Stimulated activated CD8-positive, alpha-beta memory T cell treated with anti-CD3 and anti-CD28 coated beads, Interleukin-12 subunit alpha, Interleukin-12 subunit beta, amount 100 ng/mL, for 24 hours (primary cell): ENCODE results near the gene IRF2BP1.

Experiments
- DNase-seq: peaks from one replicate; pipeline ENCODE4 v3.0.0-alpha.2; 2020; ENCODE audit errors: extremely low read depth

Gene IRF2BP1

GRCh38 chr19:45885556-45886426 lies at the start of gene IRF2BP1:
Gene IRF2BP1 (minus strand): TSS chr19:45886141. CDS start chr19:45885774, 367 bp downstream.
- DNase-seq: peak; percentile 53

GRCh38 chr19:45935267-45935666 lies 49.3 kb upstream of the IRF2BP1 start:
- no peak for DNase-seq

GRCh38 chr19:45934551-45935230 lies 48.8 kb upstream of the IRF2BP1 start:
- no peak for DNase-seq

GRCh38 chr19:45933759-45934158 lies 47.8 kb upstream of the IRF2BP1 start:
- no peak for DNase-seq

GRCh38 chr19:45931055-45931454 lies 45.1 kb upstream of the IRF2BP1 start:
- DNase-seq: no peak

GRCh38 chr19:45929247-45929646 lies 43.3 kb upstream of the IRF2BP1 start:
- DNase-seq: no peak

GRCh38 chr19:45927565-45928261 lies 41.8 kb upstream of the IRF2BP1 start:
- peak; percentile 61 for DNase-seq

- no peak for DNase-seq
These were observed 39.0 kb upstream of the IRF2BP1 start for GRCh38 chr19:45924891-45925447.

GRCh38 chr19:45922281-45922680 lies 36.3 kb upstream of the IRF2BP1 start:
- no peak for DNase-seq

- no peak for DNase-seq
These were observed 34.5 kb upstream of the IRF2BP1 start for GRCh38 chr19:45920458-45920857.

- DNase-seq: no peak
These were observed 33.7 kb upstream of the IRF2BP1 start for GRCh38 chr19:45919678-45920077.

- no peak for DNase-seq
These were observed 32.8 kb upstream of the IRF2BP1 start for GRCh38 chr19:45918721-45919120.

- no peak for DNase-seq
These were observed 31.6 kb upstream of the IRF2BP1 start for GRCh38 chr19:45917421-45918091.

- no peak for DNase-seq
These were observed 28.2 kb upstream of the IRF2BP1 start, which contains the start of gene NANOS2 for GRCh38 chr19:45913874-45914830. Gene NANOS2 (minus strand): TSS chr19:45914778. CDS start chr19:45914693, 85 bp downstream.

GRCh38 chr19:45911291-45911690 lies 25.4 kb upstream of the IRF2BP1 start:
- no peak for DNase-seq

GRCh38 chr19:45908956-45909355 lies 23.0 kb upstream of the IRF2BP1 start:
- no peak for DNase-seq

GRCh38 chr19:45906221-45906620 lies 20.3 kb upstream of the IRF2BP1 start:
- no peak for DNase-seq

- DNase-seq: no peak
These were observed 19.1 kb upstream of the IRF2BP1 start for GRCh38 chr19:45905011-45905410.

- DNase-seq: peak; percentile 99
These were observed 17.0 kb upstream of the IRF2BP1 start for GRCh38 chr19:45902651-45903625.
